Liver (tissue), 9 donors: ENCODE results near the gene ELK3. TPM values are rescaled to one million over a fixed set of nuclear protein-coding genes. Genes with fewer than 3 reads are reported as not detected.

ENCODE experiments used
- DNase-seq: peaks from one replicate; pipeline ENCODE4 v3.0.0-alpha.2; 2017; ENCODE audit warnings: low spot score
- H3K27ac ChIP-seq, 2 donors: one replicate each; pipeline ENCODE4 v1.7.0; 2013; ENCODE audit warnings: inconsistent platforms in 2 of 2, low read length in 2 of 2, control low read depth in 1 of 2, low read depth in 1 of 2, mild to moderate bottlenecking in 1 of 2
- H3K27me3 ChIP-seq, 4 donors: one replicate each; pipeline versions ENCODE4 v1.6.1 to v1.7.0; 2013; ENCODE audit warnings: low read length in 3 of 4, inconsistent platforms in 1 of 4, mild to moderate bottlenecking in 1 of 4, moderate library complexity in 1 of 4; ENCODE audit not compliant: control insufficient read depth in 4 of 4, insufficient read depth in 4 of 4
- H3K36me3 ChIP-seq, 4 donors: one replicate each; pipeline versions ENCODE4 v1.6.1 to v1.7.0; 2013; ENCODE audit warnings: low read length in 3 of 4, mild to moderate bottlenecking in 3 of 4, low read depth in 1 of 4, moderate library complexity in 1 of 4; ENCODE audit not compliant: control insufficient read depth in 4 of 4, insufficient read depth in 3 of 4
- H3K4me1 ChIP-seq, 4 donors: one replicate each; pipeline versions ENCODE4 v1.6.1 to v1.7.0; 2013; ENCODE audit warnings: low read length in 3 of 4, mild to moderate bottlenecking in 3 of 4, moderate library complexity in 1 of 4; ENCODE audit not compliant: control insufficient read depth in 4 of 4, insufficient read depth in 4 of 4
- H3K4me3 ChIP-seq, 3 donors: one replicate each; pipeline versions ENCODE4 v1.6.1 to v1.7.0; 2013; ENCODE audit warnings: low read length in 3 of 3, control low read depth in 1 of 3, low read depth in 1 of 3, mild to moderate bottlenecking in 1 of 3
- H3K9ac ChIP-seq, 2 donors: one replicate each; pipeline ENCODE4 v1.7.0; 2013; ENCODE audit warnings: low read length in 2 of 2, mild to moderate bottlenecking in 2 of 2, moderate library complexity in 2 of 2, control low read depth in 1 of 2, low read depth in 1 of 2
- H3K9me3 ChIP-seq, 4 donors: one replicate each; pipeline versions ENCODE4 v1.6.1 to v1.7.0; 2013; ENCODE audit warnings: low read length in 3 of 4; ENCODE audit not compliant: control insufficient read depth in 4 of 4
- ATF3 ChIP-seq: IDR thresholded peaks from 2 replicates; pipeline ENCODE4 v1.6.1; 2016; ENCODE audit warnings: antibody characterized with exemption
- EGR1 ChIP-seq, 2 donors: IDR thresholded peaks; 2 replicates each; pipeline ENCODE4 v1.6.1; 2016 to 2018; ENCODE audit warnings: antibody characterized with exemption in 2 of 2, low read depth in 2 of 2
- FOXA2 ChIP-seq: IDR thresholded peaks from 2 replicates; pipeline ENCODE4 v1.6.1; 2016; ENCODE audit warnings: antibody characterized with exemption
- HNF4A ChIP-seq, 2 donors: conservative IDR thresholded peaks; 2 replicates each; pipeline ENCODE4 v1.6.1; 2016; ENCODE audit warnings: antibody characterized with exemption in 2 of 2, mild to moderate bottlenecking in 2 of 2
- HNF4G ChIP-seq: IDR thresholded peaks from 2 replicates; pipeline ENCODE4 v1.6.1; 2016; ENCODE audit warnings: antibody characterized with exemption
- NR2F2 ChIP-seq: IDR thresholded peaks from 2 replicates; pipeline ENCODE4 v1.6.1; 2016; ENCODE audit warnings: antibody characterized with exemption
- RAD21 ChIP-seq, 2 donors: IDR thresholded peaks; 2 replicates each; pipeline ENCODE4 v1.6.1; 2016; ENCODE audit warnings: antibody characterized with exemption in 2 of 2, mild to moderate bottlenecking in 2 of 2
- REST ChIP-seq: IDR thresholded peaks from 2 replicates; pipeline ENCODE4 v1.6.1; 2016; ENCODE audit warnings: antibody characterized with exemption, mild to moderate bottlenecking
- RXRA ChIP-seq, 2 donors: IDR thresholded peaks; 2 replicates each; pipeline ENCODE4 v1.6.1; 2017 to 2018; ENCODE audit warnings: antibody characterized with exemption in 2 of 2, mild to moderate bottlenecking in 1 of 2
- SP1 ChIP-seq: IDR thresholded peaks from 2 replicates; pipeline ENCODE4 v1.6.1; 2018; ENCODE audit warnings: antibody characterized with exemption, mild to moderate bottlenecking
- YY1 ChIP-seq: IDR thresholded peaks from 2 replicates; pipeline ENCODE4 v1.6.1; 2016; ENCODE audit warnings: antibody characterized with exemption, mild to moderate bottlenecking
- ZBTB33 ChIP-seq: IDR thresholded peaks from 2 replicates; pipeline ENCODE4 v1.6.1; 2016; ENCODE audit warnings: antibody characterized with exemption
- WGBS: extraction: QIAGEN DNeasy Blood & Tissue Kit; methylation state at CpG from one replicate; pipeline ENCODE4 v1.1.7; 2013; 5-methylcytosine and 5-hydroxymethylcytosine counted together
- polyA plus RNA-seq, 2 donors: library from polyadenylated mRNA; stranded (reverse) in 1 of 2; unstranded in 1 of 2; fragments of 200-250 nt in 1 of 2; fragments of >200 nt in 1 of 2; fragmentation: Nextera tagmentation in 1 of 2; extraction: Ambion mirVana in 1 of 2; gene quantifications; one replicate each; pipeline versions ENCODE4 v1.2.1 to v1.2.3, GENCODE V29; 2013 to 2015
- total RNA-seq, 2 donors: library from RNA; depleted of rRNA; stranded (reverse); fragments of >200 nt; gene quantifications; one replicate each; pipeline ENCODE4 v1.2.3, GENCODE V29; 2014
- donor health status: healthy.
- donor health status: healthy.
- donor health status: healthy.
- donor health status: healthy.
- donor health status: healthy.

ELK3 gene
- total and polyA plus RNA-seq, 4 donors: 3.7 to 5.2 (median 4.5) TPM

GRCh38 chr12:96157427-96157826, 36.7 kb upstream of the ELK3 start:
- no peaks in the 10 kb centered on the region for H3K4me1 ChIP-seq
- no peaks in the 10 kb centered on the region for H3K27me3 ChIP-seq
- H3K9me3 ChIP-seq: no peaks in the 10 kb centered on the region
- 94% methylated on average over 3 of the region's 3 CpGs for WGBS
- no peak overlapping the region for H3K4me3 ChIP-seq
- H3K36me3 ChIP-seq: no peaks in the 10 kb centered on the region
- no peak overlapping the region for H3K27ac ChIP-seq
- DNase-seq: no peak
- TF ChIP-seq FOXA2: no peak
- no peak for TF ChIP-seq YY1
- TF ChIP-seq EGR1 (IDR thresholded peaks at IDR 0.05; ENCODE audit: low read depth in 2 of 2): no peak
- TF ChIP-seq HNF4A (conservative IDR thresholded peaks at IDR 0.05): no peak
- no peak for TF ChIP-seq RAD21 (IDR thresholded peaks at IDR 0.05)
- TF ChIP-seq ZBTB33: no peak
- TF ChIP-seq REST: no peak
- no peak for TF ChIP-seq SP1
- TF ChIP-seq ATF3: no peak
- no peak for TF ChIP-seq RXRA (IDR thresholded peaks at IDR 0.05)
- TF ChIP-seq HNF4G: no peak
- no peak overlapping the region for H3K9ac ChIP-seq

- WGBS: 79% methylated on average over 14 of the region's 14 CpGs
These were observed 29.0 kb upstream of the ELK3 start for GRCh38 chr12:96164951-96165811.

More at GRCh38 chr12:96164951-96165811, 29.0 kb upstream of the ELK3 start:
- H3K27ac ChIP-seq: peak overlapping the region in 1 of 2 donors; percentile 36
- no peaks in the 10 kb centered on the region for H3K36me3 ChIP-seq
- TF ChIP-seq RAD21 (IDR thresholded peaks at IDR 0.05) (peak in 1 of 2 donors; percentile 7), SP1 (peak; percentile 15), NR2F2 (peak; percentile 86), ZBTB33 (no peak)
- no peak overlapping the region for H3K4me3 ChIP-seq
- no peak for DNase-seq
- no peak overlapping the region for H3K9ac ChIP-seq
- H3K9me3 ChIP-seq: no peaks in the 10 kb centered on the region
- H3K4me1 ChIP-seq: no peaks in the 10 kb centered on the region
- peaks cover 0 to 3% (median 0%) of the 10 kb centered on the region in 4 donors for H3K27me3 ChIP-seq
